Liver (tissue), 9 donors: ENCODE results near the gene ADARB1. TPM values are rescaled to one million over a fixed set of nuclear protein-coding genes. Genes with fewer than 3 reads are reported as not detected.

Experiments
- DNase-seq: peaks from one replicate; pipeline ENCODE4 v3.0.0-alpha.2; 2017; ENCODE audit warnings: low spot score
- H3K27ac ChIP-seq, 2 donors: one replicate each; pipeline ENCODE4 v1.7.0; 2013; ENCODE audit warnings: inconsistent platforms in 2 of 2, low read length in 2 of 2, control low read depth in 1 of 2, low read depth in 1 of 2, mild to moderate bottlenecking in 1 of 2
- H3K27me3 ChIP-seq, 4 donors: one replicate each; pipeline versions ENCODE4 v1.6.1 to v1.7.0; 2013; ENCODE audit warnings: low read length in 3 of 4, inconsistent platforms in 1 of 4, mild to moderate bottlenecking in 1 of 4, moderate library complexity in 1 of 4; ENCODE audit not compliant: control insufficient read depth in 4 of 4, insufficient read depth in 4 of 4
- H3K36me3 ChIP-seq, 4 donors: one replicate each; pipeline versions ENCODE4 v1.6.1 to v1.7.0; 2013; ENCODE audit warnings: low read length in 3 of 4, mild to moderate bottlenecking in 3 of 4, low read depth in 1 of 4, moderate library complexity in 1 of 4; ENCODE audit not compliant: control insufficient read depth in 4 of 4, insufficient read depth in 3 of 4
- H3K4me1 ChIP-seq, 4 donors: one replicate each; pipeline versions ENCODE4 v1.6.1 to v1.7.0; 2013; ENCODE audit warnings: low read length in 3 of 4, mild to moderate bottlenecking in 3 of 4, moderate library complexity in 1 of 4; ENCODE audit not compliant: control insufficient read depth in 4 of 4, insufficient read depth in 4 of 4
- H3K4me3 ChIP-seq, 3 donors: one replicate each; pipeline versions ENCODE4 v1.6.1 to v1.7.0; 2013; ENCODE audit warnings: low read length in 3 of 3, control low read depth in 1 of 3, low read depth in 1 of 3, mild to moderate bottlenecking in 1 of 3
- H3K9ac ChIP-seq, 2 donors: one replicate each; pipeline ENCODE4 v1.7.0; 2013; ENCODE audit warnings: low read length in 2 of 2, mild to moderate bottlenecking in 2 of 2, moderate library complexity in 2 of 2, control low read depth in 1 of 2, low read depth in 1 of 2
- H3K9me3 ChIP-seq, 4 donors: one replicate each; pipeline versions ENCODE4 v1.6.1 to v1.7.0; 2013; ENCODE audit warnings: low read length in 3 of 4; ENCODE audit not compliant: control insufficient read depth in 4 of 4
- ATF3 ChIP-seq: IDR thresholded peaks from 2 replicates; pipeline ENCODE4 v1.6.1; 2016; ENCODE audit warnings: antibody characterized with exemption
- CTCF ChIP-seq: fragments of 150-350 bp; IDR thresholded peaks from 2 replicates; pipeline ENCODE4 v1.5.1; 2017; ENCODE audit warnings: improper control_type of control experiment, low read depth, low read length; ENCODE audit not compliant: missing input control
- FOXA1 ChIP-seq: IDR thresholded peaks from 2 replicates; pipeline ENCODE4 v1.6.1; 2016; ENCODE audit warnings: antibody characterized with exemption
- GABPA ChIP-seq, 2 donors: IDR thresholded peaks in 1 of 2; conservative IDR thresholded peaks in 1 of 2; 2 replicates each; pipeline ENCODE4 v1.6.1; 2016; ENCODE audit warnings: antibody characterized with exemption in 2 of 2, mild to moderate bottlenecking in 1 of 2, moderate library complexity in 1 of 2
- HNF4A ChIP-seq, 2 donors: conservative IDR thresholded peaks; 2 replicates each; pipeline ENCODE4 v1.6.1; 2016; ENCODE audit warnings: antibody characterized with exemption in 2 of 2, mild to moderate bottlenecking in 2 of 2
- JUND ChIP-seq, 2 donors: IDR thresholded peaks; 2 replicates each; pipeline ENCODE4 v1.6.1; 2016; ENCODE audit warnings: antibody characterized with exemption in 2 of 2
- MAX ChIP-seq: IDR thresholded peaks from 2 replicates; pipeline ENCODE4 v1.6.1; 2016; ENCODE audit warnings: antibody characterized with exemption
- RAD21 ChIP-seq, 2 donors: IDR thresholded peaks; 2 replicates each; pipeline ENCODE4 v1.6.1; 2016; ENCODE audit warnings: antibody characterized with exemption in 2 of 2, mild to moderate bottlenecking in 2 of 2
- SP1 ChIP-seq: IDR thresholded peaks from 2 replicates; pipeline ENCODE4 v1.6.1; 2018; ENCODE audit warnings: antibody characterized with exemption, mild to moderate bottlenecking
- YY1 ChIP-seq: IDR thresholded peaks from 2 replicates; pipeline ENCODE4 v1.6.1; 2016; ENCODE audit warnings: antibody characterized with exemption, mild to moderate bottlenecking
- ZBTB33 ChIP-seq: IDR thresholded peaks from 2 replicates; pipeline ENCODE4 v1.6.1; 2016; ENCODE audit warnings: antibody characterized with exemption
- WGBS: extraction: QIAGEN DNeasy Blood & Tissue Kit; methylation state at CpG from one replicate; pipeline ENCODE4 v1.1.7; 2013; 5-methylcytosine and 5-hydroxymethylcytosine counted together
- polyA plus RNA-seq, 2 donors: library from polyadenylated mRNA; stranded (reverse) in 1 of 2; unstranded in 1 of 2; fragments of 200-250 nt in 1 of 2; fragments of >200 nt in 1 of 2; fragmentation: Nextera tagmentation in 1 of 2; extraction: Ambion mirVana in 1 of 2; gene quantifications; one replicate each; pipeline versions ENCODE4 v1.2.1 to v1.2.3, GENCODE V29; 2013 to 2015
- total RNA-seq, 2 donors: library from RNA; depleted of rRNA; stranded (reverse); fragments of >200 nt; gene quantifications; one replicate each; pipeline ENCODE4 v1.2.3, GENCODE V29; 2014
- donor health status: healthy.
- donor health status: healthy.
- donor health status: healthy.
- donor health status: healthy.
- donor health status: healthy.

The ADARB1 gene
- total and polyA plus RNA-seq, 4 donors = 1.6 to 7.8 (median 2.9) TPM

GRCh38 chr21:45040157-45040711 is 34.1 kb upstream of the ADARB1 start:
- no peak for DNase-seq
- H3K4me3 ChIP-seq = no peak overlapping the region
- no peaks in the 10 kb centered on the region for H3K4me1 ChIP-seq
- H3K27me3 ChIP-seq = peaks cover 0 to 2% (median 0%) of the 10 kb centered on the region in 4 donors
- peaks cover 4 to 8% (median 5%) of the 10 kb centered on the region in 4 donors for H3K9me3 ChIP-seq
- TF ChIP-seq HNF4A (conservative IDR thresholded peaks at IDR 0.05) = no peak
- no peak for TF ChIP-seq CTCF
- no peak for TF ChIP-seq RAD21 (IDR thresholded peaks at IDR 0.05)
- no peak for TF ChIP-seq ZBTB33
- no peak for TF ChIP-seq FOXA1
- no peak for TF ChIP-seq SP1
- no peak for TF ChIP-seq YY1
- TF ChIP-seq JUND (IDR thresholded peaks at IDR 0.05) = no peak
- no peak for TF ChIP-seq ATF3
- TF ChIP-seq MAX = no peak
- no peak overlapping the region for H3K27ac ChIP-seq
- H3K36me3 ChIP-seq = no peaks in the 10 kb centered on the region
- 90% methylated on average over 9 of the region's 9 CpGs for WGBS
- no peak overlapping the region for H3K9ac ChIP-seq

- Histone ChIP-seq H3K9me3 (peaks cover 4 to 11% (median 6%) of the 10 kb centered on the region in 4 donors), H3K4me1 (no peaks in the 10 kb centered on the region), H3K36me3 (no peaks in the 10 kb centered on the region), H3K27me3 (peaks cover 0 to 5% (median 0%) of the 10 kb centered on the region in 4 donors), H3K4me3 (no peak overlapping the region), H3K27ac (no peak overlapping the region), H3K9ac (no peak overlapping the region)
- no peak for DNase-seq
- TF ChIP-seq GABPA (IDR thresholded peaks at IDR 0.05 in 1 of 2, conservative IDR thresholded peaks at IDR 0.05 in 1 of 2) = no peak
- no peak for TF ChIP-seq SP1
- no peak for TF ChIP-seq YY1
- no peak for TF ChIP-seq ZBTB33
- TF ChIP-seq HNF4A (conservative IDR thresholded peaks at IDR 0.05) = no peak
- no peak for TF ChIP-seq RAD21 (IDR thresholded peaks at IDR 0.05)
- WGBS = 91% methylated on average over 15 of the region's 15 CpGs
These were observed 33.6 kb upstream of the ADARB1 start for GRCh38 chr21:45040739-45041138.
